ENCODE measurements around the gene NDUFAF4.
A peak's percentile ranks its signal among the peaks of the same experiment; 100 is the strongest.
"Not testable (repeated sequence)": the region's sequence is repeated elsewhere in the genome, so short reads cannot be mapped to it uniquely, and the experiment has no call there.

The NDUFAF4 gene

GRCh38 chr6:96898241-96898851 is 655 bp upstream of the NDUFAF4 start:
- peak; percentile 49 for DNase-seq

GRCh38 chr6:96889146-96889545 is 8.5 kb downstream of the NDUFAF4 start:
- no peak for DNase-seq

GRCh38 chr6:96888745-96889144 is 8.9 kb downstream of the NDUFAF4 start:
- no peak for DNase-seq

- no peak for DNase-seq
These were observed 11.2 kb downstream of the NDUFAF4 start for GRCh38 chr6:96886519-96886918.

GRCh38 chr6:96885187-96885631 is 12.5 kb downstream of the NDUFAF4 start:
- DNase-seq, result not testable (repeated sequence)

GRCh38 chr6:96878143-96878542 is 19.5 kb downstream of the NDUFAF4 start:
- DNase-seq, result no peak

- no peak for DNase-seq
These were observed 20.7 kb downstream of the NDUFAF4 start for GRCh38 chr6:96876886-96877545.

- DNase-seq, result no peak
These were observed 24.7 kb downstream of the NDUFAF4 start for GRCh38 chr6:96872976-96873375.

GRCh38 chr6:96865055-96865405 is 32.7 kb downstream of the NDUFAF4 start:
- DNase-seq, result no peak

GRCh38 chr6:96864216-96865054 is 33.3 kb downstream of the NDUFAF4 start:
- DNase-seq, result peak; percentile 13

- no peak for DNase-seq
These were observed 35.1 kb downstream of the NDUFAF4 start for GRCh38 chr6:96862560-96862959.

- no peak for DNase-seq
These were observed 36.1 kb downstream of the NDUFAF4 start for GRCh38 chr6:96861588-96861987.

- DNase-seq, result no peak
These were observed 40.8 kb downstream of the NDUFAF4 start for GRCh38 chr6:96856856-96857255.

GRCh38 chr6:96853083-96853482 is 44.6 kb downstream of the NDUFAF4 start:
- no peak for DNase-seq

GRCh38 chr6:96852605-96853004 is 45.1 kb downstream of the NDUFAF4 start:
- DNase-seq, result no peak

- no peak for DNase-seq
These were observed 45.8 kb downstream of the NDUFAF4 start for GRCh38 chr6:96851858-96852257.

GRCh38 chr6:96849615-96850014 is 48.1 kb downstream of the NDUFAF4 start:
- DNase-seq, result no peak

- no peak for DNase-seq
These were observed 53.2 kb downstream of the NDUFAF4 start for GRCh38 chr6:96844530-96844929.

- DNase-seq, result no peak
These were observed 56.3 kb downstream of the NDUFAF4 start for GRCh38 chr6:96841345-96841744.

Measured in NCI-H82 (cell line).